ENCODE results near the gene MZT2B.
A peak's percentile ranks its signal among the peaks of the same experiment; 100 is the strongest.
"Not testable (repeated sequence)": the region's sequence is repeated elsewhere in the genome, so short reads cannot be mapped to it uniquely, and the experiment has no call there.

The MZT2B gene

DNA sequence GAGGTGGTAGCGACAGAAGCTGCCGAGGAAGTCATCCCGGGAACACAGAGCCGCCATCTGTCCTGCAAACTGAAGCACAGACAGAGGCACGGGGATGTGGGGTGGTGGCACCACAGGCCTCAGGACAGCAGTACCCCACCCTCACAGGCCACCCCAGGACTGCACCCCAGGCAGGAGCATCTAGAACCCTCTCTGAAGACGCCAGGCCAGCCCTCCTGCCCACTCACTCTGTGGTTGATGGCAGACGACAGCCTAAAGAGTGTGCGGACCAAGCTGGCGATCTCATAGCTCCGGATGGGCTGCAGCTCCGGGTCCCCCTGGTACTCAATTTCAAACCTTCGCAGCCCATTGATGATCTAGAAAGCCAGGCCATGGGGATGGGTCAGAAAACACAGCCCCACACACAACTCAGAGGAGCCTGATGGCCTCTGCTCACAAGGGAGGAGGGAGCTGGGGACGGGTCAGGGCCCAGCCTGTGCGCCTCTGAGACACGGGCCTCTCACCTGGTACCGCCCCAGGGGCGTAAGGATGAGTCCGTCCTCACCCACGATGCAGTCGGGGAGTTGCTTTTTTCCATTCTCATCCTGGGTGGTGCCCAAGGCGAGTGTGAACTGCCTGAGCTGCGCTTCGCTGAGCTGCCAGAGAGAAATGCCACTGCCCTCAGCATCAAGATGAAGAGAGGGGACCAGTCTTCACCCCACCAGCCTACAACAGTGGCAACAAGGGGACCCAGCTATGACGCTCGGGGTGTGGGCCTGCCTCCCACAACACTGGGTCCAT lies 29.1 kb upstream of the MZT2B start:
- DNase-seq: no peak

DNA sequence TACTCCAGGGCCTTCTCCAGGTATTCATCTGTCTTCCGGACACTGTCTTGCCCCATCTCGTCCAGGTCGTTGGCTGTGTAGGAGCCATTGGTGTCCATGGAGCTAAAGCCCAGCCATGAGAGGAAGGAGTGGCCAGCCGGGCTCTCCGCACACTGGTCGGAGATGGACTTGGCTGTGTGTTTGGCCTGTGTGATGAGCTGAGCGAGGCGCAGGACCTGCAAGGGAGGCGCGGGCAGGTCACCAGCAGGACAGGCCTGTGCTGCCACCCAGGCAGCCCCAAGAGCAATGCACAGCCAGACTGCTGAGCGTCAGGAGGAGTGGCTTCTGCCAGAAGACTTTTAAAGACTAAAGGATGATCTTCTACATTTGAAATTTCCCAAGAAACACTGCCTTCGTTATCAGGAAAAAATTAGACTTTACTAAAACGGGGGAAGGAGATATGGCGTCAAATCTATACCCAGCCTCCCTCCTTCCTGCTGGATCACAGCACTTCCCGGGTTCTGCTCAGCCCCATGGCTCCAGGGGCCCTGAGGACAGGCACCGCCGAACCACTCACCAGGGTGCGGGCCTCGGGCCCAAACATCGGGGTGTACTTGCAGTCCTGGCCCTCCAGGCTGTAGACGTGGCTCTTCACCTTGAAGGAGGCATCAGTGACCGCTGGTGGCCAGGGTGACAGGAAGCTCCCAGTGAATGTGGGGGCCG lies 28.2 kb upstream of the MZT2B start:
- not testable (repeated sequence) for DNase-seq

DNA sequence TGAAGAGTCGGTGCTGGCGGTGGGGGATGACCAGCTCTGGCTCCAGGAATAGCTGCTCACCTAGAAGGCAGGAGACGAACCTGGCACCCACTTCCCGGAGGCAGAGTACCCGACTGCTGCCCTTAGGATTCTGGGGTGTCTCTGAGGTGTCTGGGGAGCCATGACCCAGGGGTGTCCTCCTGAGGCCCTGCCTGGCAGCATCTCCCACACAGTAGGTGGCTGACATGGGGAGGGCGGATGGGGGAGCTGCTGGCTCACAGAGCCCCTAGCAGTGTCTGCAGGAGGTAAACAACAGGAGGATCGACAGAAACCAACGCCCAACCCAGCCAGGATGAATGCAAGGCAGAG lies 27.7 kb upstream of the MZT2B start:
- not testable (repeated sequence) for DNase-seq

DNA sequence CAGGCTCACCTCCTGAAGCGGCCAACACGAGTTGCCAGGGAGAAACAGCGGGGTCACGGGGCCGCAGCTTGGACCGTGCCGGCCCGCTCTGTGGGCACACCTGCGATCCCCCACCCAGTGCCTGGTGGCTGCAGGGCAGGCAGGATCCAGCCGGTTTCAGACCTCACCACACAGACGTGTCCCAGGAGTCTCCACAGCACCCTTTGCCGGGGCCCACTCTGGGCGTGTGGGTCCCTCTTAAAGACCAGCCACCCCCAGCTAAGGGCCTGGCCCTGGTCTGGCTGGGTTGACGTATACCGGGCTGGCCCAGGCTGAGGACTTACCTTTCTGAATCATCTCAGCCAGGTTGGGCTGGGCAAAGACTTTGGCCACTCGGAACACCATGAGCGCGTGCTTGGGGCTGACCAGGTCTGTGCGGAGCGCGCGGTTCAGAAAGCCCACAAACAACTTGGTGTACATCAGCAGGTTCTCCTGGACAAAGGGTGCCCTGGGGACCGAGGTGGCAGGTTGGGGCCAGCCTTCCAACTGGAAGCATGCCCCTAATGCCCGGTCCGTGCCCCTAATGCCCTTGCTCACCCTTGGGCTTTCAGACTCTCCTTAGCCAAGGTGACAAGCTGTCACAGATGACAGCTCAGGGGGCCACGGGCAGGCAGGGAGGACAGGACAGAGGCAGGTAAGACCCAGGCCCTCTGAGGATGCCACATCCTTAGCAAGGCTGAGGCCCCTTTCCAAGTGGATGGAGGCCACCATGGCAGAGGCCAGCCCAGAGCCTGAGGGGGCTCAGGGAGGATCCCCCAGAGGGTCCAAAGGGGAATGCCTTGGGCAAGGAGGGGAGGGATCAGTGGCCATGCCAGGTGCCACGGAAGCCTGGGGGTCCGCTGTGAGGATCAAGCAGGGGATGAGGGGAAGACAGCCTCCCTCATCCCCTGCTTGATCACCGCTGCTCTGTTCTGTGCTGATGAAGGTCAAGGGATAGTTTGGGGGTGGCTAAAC lies 27.0 kb upstream of the MZT2B start:
- DNase-seq: no peak

DNA sequence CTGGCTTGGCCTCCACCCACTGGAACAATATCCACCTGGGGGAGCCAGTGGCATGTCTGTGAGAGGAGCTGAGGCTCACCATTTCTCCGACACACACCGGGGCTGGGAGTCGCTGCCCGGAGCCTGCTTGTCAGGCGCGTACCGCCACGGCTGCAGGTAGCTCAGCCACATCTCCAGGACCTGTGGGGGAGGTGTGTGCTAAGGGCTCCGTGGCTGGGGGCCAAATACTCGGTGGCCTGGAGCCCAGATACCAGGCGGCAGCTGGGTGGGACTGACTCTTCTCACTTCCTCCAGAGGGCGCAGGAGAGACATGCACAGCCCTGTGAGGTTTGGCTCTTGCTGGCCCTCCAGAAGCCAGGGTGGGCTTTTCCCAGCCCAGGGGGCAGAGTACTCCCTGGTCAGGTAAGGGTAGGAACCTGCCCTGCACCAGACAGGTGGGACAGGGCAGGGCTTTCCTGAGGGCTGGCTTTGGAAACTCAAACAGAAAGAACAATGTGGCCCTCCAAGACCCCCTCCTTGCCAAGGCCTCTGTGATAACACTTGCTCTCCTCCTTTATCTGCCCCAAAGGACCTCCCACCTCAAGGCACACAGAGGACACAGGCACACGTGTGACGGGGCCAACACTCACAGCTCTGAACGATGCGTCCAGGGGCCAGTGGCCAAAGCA lies 26.0 kb upstream of the MZT2B start:
- DNase-seq: peak in 1 of 5 experiments; percentile 38

DNA sequence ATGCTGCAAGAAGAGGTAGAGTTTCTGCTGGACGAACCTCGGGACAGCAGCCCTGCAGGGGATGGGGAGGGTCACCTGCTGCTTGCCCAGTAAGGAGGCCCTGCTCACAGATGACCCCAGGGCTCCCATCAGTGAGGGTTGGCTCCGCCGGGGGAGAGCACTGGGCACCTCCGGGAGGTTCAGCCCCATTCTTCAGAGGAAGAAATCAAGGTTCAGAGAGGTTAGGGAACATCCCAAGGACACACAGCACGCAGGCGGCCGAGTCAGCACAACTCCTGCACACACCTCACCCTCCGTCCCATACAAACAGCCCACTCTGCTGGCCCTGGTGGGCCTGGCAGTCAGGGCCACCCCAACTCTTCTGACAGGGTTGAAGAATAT lies 25.4 kb upstream of the MZT2B start:
- DNase-seq: no peak

DNA sequence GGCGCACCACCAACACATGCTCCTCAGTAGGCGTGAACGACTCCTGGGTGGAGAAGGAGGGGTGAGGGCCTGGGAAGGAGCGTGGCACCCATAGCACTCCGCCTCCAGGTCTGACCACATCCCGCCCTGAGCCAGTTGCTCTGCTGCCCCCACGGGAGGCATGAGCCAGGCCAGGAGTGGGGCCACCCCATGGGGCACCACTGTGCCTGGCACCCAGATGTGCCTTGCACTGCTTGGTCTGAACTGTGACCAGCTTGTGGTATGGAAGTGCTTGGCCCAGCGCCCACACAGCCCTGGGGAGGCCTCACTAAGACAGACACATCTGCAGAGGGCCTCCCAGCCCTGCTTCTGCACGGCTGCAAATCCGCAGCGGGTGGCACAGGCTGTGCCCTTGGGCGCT lies 24.7 kb upstream of the MZT2B start:
- DNase-seq: not testable (repeated sequence)

GRCh38 chr2:130157825-130158514 lies 24.1 kb upstream of the MZT2B start:
- not testable (repeated sequence) for DNase-seq

DNA sequence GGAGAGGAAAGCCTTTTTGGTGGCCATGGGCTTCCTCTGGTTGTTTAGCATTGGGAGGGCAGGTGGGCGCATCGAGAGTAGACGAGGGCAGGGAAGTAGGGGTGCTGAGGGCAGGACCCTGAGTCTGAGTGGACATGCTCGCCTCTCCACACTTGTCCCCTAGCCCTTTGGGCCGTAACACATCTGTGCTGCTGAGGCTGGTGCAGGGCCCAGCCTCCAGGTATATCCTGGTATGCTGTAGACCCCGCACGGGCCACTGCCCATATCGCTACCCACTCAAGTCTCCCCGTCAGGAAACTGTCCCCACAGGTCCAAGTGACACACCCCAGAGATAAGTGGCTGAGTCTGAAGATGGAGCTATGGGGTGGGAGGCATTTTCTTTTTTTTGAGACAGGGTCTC lies 23.4 kb upstream of the MZT2B start:
- no peak for DNase-seq

DNA sequence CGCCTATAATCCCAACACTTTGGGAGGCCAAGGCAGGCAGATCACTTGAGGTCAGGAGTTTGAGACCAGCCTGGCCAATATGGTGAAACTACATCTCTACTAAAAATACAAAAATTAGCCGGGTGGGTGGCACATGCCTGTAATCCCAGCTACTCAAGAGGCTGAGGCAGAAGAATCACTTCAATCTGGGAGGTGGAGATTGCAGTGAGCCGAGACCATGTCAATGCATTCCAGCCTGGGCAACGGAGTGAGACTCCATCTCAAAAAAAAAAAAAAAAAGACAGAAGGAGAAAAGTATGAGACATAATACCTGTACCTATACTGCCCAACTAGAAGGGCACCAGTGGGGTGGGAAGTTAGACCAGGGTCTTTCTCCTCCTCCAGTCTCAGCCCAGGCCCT lies 22.7 kb upstream of the MZT2B start:
- DNase-seq: not testable (repeated sequence)

DNA sequence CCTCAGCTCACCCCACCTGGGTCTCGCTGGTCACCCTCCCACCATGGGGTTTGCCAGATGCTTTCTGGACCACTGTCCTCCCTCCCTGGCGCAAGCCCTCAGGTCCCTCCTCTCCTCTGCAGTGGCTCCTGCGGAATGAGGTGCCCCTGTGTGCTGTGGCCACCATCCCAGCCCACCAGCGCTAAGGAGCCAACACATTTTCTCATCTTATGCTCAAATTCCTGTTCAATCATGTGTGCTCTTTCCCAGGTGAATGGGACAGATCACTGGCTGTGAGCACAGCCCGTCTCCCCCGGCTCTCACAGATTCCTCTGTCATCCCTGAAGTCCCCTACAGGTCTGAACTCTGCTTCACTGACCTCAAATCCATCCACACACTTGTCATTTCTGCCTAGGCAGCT lies 21.9 kb upstream of the MZT2B start:
- no peak for DNase-seq

DNA sequence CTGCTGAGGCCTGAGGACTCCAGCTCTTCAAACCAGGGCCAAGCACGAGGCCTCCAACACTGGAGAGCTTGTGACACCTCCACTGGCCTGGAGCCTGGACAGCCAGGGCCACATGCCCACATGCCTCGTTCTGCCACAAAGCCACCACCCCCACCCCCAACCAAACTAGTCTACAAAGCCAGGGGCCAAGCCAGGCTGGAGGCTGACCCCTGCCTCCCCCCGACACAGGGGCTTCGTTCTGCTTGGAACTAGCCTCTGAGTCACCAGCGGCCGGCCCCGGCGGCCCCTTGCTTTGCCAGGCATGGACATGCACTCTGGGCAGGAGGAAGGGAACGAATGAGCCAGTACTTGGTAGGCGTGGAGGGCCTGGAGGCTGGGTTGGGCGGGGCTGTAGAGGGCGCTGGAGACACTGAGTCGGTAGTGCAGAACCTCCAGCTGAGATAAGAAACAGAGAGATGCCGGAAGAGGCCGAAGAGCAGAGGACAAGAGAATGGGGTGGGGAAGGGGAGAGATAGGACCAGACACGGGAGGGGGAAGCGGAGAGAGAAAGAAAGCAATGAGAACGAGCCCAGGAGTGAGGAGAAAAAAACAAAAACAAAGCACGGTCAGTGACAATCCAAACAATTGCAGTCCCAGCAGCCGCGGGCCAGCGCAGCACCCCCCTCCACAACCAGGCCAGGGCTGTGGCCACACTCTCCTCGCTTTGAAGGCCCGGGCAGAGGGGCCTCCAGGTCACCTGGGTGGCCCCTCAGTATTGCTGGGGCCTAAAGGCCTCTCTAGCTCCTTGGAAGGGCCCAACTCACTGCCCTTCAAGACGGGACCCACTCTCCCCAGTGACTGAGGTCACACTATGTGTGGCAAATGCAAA lies 21.0 kb upstream of the MZT2B start:
- DNase-seq: not testable (repeated sequence)

DNA sequence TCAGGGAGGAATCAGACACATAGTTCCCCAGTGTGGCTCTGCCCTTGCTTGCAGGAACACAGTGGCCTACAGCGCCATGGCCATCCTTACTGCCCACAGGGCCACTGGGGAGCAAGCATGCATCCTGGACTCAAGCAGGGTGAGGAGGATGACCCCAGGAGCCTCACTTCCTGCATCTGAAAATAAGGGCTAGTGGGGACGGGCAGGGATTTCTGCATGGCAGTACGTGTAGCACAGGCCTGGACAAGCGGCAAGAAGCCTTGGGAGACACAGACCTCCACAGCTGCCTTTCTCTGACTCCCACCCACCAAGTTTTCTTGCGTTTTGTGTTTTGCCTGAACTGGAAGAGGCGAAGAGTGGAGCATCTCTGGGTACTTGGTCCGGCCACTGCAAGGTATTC lies 19.6 kb upstream of the MZT2B start:
- not testable (repeated sequence) for DNase-seq

GRCh38 chr2:130162968-130163367 lies 19.1 kb upstream of the MZT2B start:
- DNase-seq: no peak

- DNase-seq: no peak
Measured at GRCh38 chr2:130165293-130166016, 16.6 kb upstream of the MZT2B start.

DNA sequence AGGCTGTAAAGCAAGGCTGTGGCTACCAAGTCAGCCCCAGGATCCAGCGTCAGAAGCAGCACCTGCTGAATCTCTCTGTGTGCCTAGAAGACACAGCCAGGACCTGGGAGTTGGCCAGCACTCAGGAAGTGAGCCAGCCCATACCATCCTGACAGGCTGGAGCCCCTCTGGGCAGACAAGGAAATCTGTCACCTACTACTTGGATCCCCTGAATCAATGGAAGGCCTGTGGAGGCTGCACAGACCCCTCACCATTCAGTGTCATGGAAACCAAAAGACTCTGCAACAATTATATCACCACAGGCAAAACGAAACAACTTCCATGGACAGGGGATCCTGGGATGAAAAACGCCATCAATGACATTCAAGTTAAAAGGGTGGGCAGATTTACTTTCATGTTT lies 15.5 kb upstream of the MZT2B start:
- DNase-seq: not testable (repeated sequence)

DNA sequence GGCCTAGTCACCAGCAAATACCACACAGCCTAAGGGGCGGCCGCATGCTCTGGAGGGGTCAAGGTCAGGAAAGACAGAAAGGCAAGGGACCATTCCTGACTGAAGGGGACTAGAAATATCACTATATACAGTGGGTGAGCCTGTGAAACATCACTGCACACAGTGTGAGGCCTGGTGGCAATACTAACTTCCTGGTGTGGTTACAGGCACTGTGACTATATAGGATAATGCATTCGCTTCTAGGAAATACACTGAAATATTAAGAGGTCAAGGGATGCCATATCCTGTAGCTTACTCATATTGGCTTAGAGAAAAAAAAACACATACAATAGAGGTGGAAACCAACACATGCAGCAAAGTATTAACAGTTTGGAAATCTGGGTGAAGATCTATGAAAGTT lies 12.9 kb upstream of the MZT2B start:
- DNase-seq: not testable (repeated sequence)

DNA sequence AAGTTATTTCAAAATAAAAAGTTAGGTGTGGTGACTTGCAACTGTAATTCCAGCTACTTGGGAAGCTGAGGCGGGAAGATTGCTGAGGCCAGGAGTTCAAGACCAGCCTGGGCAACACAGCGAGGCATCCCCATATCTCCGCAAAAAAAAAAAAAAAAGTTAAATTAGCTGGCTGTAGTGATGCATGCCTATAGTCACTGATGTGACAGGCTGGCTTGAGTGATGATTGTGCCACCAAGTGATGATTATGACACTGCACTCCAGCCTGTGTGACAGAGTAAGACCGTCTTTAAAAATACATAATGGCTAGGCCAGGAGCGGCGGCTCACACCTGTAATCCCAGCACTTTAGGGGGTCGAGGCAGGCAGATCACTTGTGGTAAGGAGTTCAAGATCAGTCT lies 12.2 kb upstream of the MZT2B start:
- no peak for DNase-seq

GRCh38 chr2:130174866-130175265 lies 7.2 kb upstream of the MZT2B start:
- DNase-seq: peak in 1 of 5 experiments; percentile 24

Measured in T-helper 2 cell (primary cell).